GM18511 (cell line): ENCODE results near the gene SHOC1.
"Not testable (repeated sequence)": the region's sequence is repeated elsewhere in the genome, so short reads cannot be mapped to it uniquely, and the experiment has no call there.

Experiments used
- ATAC-seq: cut with Tn5 transposase; IDR thresholded peaks from one replicate; pipeline ENCODE4 v1.9.1; 2021; ENCODE audit warnings: mild to moderate bottlenecking, moderate library complexity; ENCODE audit not compliant: unreplicated experiment

The SHOC1 gene

GRCh38 chr9:111805830-111806241 lies 11.1 kb upstream of the SHOC1 start:
- no peak for ATAC-seq

- ATAC-seq = no peak
These were observed 10.5 kb upstream of the SHOC1 start for GRCh38 chr9:111805262-111805661.

GRCh38 chr9:111804636-111805035 lies 9.9 kb upstream of the SHOC1 start:
- no peak for ATAC-seq

- ATAC-seq = peak; percentile 55
These were observed 9.2 kb upstream of the SHOC1 start for GRCh38 chr9:111803924-111804323.

GRCh38 chr9:111799915-111800526 lies 5.3 kb upstream of the SHOC1 start:
- ATAC-seq = no peak

- ATAC-seq = no peak
These were observed 4.8 kb upstream of the SHOC1 start for GRCh38 chr9:111799506-111799905.

- ATAC-seq = no peak
These were observed 4.0 kb upstream of the SHOC1 start for GRCh38 chr9:111798786-111799185.

GRCh38 chr9:111795557-111795839 lies 761 bp upstream of the SHOC1 start:
- ATAC-seq = no peak

- not testable (repeated sequence) for ATAC-seq
These were observed 2.9 kb downstream of the SHOC1 start for GRCh38 chr9:111791821-111792220.

- no peak for ATAC-seq
These were observed 4.9 kb downstream of the SHOC1 start for GRCh38 chr9:111789881-111790280.

GRCh38 chr9:111783857-111784256 lies 10.9 kb downstream of the SHOC1 start:
- no peak for ATAC-seq

GRCh38 chr9:111783424-111783823 lies 11.3 kb downstream of the SHOC1 start:
- no peak for ATAC-seq

- ATAC-seq = no peak
These were observed 28.7 kb downstream of the SHOC1 start for GRCh38 chr9:111766066-111766465.

- no peak for ATAC-seq
These were observed 32.2 kb downstream of the SHOC1 start for GRCh38 chr9:111762556-111762955.

- ATAC-seq = no peak
These were observed 34.7 kb downstream of the SHOC1 start for GRCh38 chr9:111759762-111760639.

- ATAC-seq = no peak
These were observed 39.9 kb downstream of the SHOC1 start for GRCh38 chr9:111754800-111755199.

GRCh38 chr9:111752455-111752854 lies 42.3 kb downstream of the SHOC1 start:
- ATAC-seq = no peak
